Smooth muscle cell of the brain vasculature (primary cell): ENCODE data around the gene LRRC3.
"Not testable (repeated sequence)": the region's sequence is repeated elsewhere in the genome, so short reads cannot be mapped to it uniquely, and the experiment has no call there.

Experiments
- DNase-seq: peaks from one replicate; pipeline ENCODE4 v3.0.0-alpha.2; 2012; ENCODE audit warnings: low read depth, low spot score

LRRC3 gene

DNA sequence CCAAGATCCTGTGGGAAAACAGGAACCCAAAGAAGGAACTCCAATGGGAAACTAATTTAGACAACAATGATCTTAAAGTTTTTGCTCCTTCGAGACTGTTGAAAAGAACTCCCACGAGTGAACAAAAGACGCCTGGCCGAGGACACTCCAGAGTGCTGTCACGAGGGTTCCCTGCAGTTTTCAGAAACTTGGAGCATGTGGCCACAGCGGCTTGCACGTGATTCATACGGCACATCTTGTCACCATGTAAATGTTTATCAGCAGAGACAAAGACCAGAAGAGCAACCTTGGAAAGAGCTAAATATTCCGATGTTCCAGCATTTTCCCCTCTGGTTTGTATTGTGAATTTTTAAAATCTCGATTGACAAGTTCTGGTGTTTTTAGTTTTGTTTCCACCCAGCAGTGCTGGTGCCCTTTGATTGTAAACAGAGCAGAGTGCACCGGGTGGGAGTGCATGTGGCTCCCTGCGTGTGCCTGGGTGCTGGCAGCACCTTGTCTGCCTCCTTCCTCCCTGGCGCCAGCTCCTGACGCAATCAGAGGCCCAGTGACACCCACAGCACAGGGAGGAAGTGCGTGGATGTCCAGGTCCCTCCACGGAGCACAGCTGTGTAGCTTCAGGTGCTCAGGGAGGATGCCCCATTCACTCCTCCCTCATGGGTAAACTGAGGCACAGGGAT, 23.0 kb downstream of the LRRC3 start:
- DNase-seq: no peak

DNA sequence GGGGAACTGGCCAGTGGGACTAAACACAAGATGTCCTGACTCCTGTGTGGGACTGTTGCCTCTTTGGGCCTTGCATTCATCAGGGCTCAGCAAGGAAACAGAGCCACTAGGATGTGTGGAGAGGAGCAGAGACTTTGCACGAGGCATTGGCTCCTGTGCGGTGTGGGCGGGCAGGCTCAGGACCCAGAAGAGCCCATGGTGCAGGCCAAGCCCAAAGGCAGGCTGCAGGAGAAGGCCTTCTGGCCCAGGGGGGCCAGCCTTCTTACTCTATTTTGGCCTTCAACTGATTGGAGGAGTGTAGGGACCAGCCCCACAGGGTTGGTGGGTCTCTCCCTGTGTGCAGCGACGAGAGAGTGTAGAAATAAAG, 23.5 kb downstream of the LRRC3 start:
- DNase-seq: no peak

DNA sequence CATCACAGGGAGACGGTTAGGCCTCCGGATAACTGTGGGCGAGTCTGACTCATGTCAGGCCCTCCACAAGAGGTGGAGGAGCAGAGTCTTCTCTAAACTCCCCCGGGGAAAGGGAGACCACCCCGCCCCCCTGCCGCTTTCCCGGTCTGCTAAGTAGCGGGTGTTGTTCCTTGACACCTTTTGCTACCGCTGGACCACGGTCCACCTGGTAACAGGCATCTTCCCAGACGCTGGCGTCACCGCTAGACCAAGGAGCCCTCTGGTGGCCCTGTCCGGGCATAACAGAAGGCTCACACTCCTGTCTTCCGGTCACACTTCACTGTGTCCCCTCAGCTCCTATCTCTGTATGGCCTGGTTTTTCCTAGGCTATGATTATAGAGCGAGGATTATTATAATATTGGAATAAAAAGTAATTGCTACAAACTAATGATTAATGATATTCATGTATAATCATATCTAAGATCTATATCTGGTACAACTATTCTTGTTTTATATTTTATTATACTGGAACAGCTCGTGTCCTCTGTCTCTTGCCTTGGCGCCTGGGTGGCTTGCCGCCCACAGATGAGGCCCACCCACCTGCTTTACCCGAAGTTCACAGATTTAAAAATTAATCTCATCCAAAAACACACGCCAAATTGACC, 24.4 kb downstream of the LRRC3 start:
- not testable (repeated sequence) for DNase-seq

DNA sequence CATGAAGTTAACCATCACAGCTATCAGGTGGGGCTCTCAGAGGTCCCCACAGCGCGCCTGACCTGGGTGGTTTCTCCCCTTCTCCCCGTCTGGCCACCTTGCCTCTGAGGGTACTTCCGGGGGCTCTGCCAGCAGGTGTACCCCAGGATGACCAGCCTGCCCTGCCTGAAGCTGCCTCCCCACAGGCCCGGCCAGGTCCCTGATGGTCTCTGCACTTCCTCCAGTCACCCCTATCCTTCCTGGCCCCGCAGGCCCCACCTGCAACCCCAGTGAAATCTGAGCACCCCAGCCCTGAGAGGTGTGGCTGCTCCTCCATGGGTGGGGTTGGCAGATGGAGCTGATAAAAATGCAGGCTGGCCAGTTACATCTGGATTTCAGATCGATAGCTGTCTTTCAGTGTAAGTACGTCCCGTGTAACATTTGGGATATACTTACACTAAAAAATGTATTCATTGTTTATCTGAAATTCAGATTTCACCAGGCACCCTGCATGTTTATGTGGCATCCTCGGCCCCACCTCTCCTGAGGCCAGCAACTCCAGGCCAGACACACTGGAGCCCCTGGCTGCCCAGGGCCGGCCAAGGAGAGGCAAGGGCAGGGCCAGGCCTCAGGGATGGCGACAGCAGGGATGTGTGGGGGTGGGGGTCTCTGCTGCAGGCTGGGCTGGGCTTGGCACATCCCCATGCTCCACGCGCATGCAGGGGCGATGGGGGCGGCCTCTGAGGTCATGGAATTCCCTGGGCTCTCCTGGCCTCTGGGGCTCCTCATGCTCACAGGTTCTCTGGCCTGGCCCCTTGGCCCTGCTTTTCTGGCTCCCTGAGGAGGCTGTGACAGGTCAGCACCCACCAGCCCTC, 25.1 kb downstream of the LRRC3 start:
- DNase-seq: no peak

DNA sequence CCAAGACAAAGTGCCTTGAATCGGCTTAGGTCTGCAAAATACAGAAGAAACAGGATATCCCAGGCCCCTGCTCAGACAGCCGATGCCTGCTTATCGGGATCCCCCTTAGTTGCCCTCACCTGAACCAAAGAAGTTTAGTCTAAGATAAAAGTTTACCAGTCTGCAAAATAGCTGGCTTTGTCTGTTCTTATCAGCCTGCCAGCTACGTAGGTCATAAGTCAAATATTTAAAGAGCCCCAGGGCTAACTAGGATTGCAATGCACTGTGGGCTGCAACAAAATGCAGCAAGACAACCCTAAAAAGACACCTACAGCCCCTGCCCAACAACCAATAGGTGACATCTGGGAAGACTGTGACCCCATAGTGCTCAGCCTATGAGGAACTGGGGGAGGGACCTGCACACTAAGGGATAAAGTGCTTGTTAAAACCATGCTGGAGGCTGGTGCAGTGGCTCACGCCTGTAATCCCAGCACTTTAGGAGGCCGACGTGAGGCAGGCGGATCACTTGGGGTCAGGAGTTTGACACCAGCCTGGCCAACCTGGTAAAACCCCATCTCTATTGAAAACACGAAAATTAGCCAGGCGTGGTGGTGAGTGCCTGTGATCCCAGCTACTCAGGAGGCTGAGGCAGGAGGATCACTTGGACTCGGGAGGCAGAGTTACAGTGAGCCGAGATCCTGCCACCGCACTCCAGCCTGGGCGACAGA, 27.4 kb downstream of the LRRC3 start:
- DNase-seq: no peak

DNA sequence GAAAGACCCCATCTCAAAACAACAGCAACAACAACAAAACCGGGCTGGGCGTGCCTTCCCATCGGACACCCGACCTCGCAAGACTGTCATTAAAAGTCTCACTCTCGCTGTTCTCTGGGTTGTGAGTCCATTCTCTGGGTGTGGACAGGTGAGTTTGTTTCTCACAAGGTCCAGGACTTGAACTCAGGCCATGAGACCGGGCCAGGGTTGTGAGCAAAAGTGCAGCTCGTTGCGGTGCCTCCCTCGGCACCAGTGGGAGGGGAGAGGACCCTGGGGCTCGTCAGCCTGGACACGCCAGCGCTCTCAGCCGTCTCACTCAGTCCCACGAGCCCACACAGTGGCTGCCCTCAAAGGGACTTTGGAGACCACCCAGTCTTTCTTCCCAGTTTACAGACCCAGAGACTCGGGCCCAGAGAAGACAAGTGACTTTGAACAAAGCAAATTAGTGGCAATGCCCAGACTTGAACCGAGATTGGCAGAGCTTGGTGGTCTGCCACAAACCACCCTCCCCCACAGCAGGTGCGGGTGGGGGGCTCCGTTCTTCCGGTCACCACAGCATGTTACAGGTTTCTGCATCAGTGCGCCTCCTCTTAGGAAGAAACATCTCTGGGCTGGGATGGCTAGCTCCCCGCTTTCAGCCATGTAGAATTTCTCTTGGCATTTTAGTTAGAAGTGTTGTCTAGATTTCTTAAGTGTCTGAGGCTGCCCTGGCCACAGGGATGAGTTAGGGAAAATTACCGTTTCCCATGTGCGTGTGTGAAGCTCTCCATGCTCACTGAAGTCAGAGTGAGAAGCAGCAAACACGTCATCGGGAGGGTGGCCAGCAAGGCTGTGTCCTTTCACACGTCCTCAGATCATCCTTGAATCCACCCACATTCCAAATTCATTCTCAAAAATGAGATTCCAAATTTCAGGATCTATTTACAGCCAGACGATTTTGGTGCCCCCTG, 28.3 kb downstream of the LRRC3 start:
- no peak for DNase-seq

DNA sequence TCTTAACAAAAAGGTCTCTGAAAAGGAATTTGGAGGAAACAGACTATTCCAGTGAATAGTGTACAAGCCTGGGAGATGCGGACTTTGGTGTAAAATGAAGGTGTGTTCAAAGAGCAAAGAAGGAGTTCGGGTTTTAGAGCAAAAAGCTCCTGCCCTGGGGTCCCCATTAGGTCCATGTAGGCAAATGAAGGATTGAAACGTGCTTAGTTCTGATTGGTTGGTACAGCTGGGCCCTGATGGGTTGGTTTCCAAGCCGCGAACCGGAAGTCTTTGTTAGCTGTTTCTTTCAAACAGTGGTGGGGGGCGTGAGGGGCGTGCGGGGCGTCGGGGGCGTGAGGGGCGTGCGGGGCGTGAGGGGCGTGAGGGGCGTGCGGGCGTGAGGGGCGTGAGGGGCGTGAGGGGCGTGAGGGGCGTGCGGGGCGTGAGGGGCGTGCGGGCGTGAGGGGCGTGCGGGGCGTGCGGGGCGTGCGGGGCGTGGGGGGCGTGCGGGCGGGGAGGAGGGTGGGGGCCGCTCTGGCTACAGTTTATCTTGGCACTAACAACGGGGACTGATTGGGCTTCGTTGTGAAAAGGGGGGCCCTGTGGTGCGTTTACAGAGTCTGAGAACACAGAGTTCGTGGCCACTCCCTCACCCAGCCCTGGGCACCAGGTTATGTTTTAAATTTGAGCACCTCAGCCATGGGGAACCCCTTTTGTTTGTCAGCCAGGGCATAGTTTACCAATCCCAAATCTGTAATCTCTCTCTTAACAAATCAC, 29.4 kb downstream of the LRRC3 start:
- DNase-seq: no peak

DNA sequence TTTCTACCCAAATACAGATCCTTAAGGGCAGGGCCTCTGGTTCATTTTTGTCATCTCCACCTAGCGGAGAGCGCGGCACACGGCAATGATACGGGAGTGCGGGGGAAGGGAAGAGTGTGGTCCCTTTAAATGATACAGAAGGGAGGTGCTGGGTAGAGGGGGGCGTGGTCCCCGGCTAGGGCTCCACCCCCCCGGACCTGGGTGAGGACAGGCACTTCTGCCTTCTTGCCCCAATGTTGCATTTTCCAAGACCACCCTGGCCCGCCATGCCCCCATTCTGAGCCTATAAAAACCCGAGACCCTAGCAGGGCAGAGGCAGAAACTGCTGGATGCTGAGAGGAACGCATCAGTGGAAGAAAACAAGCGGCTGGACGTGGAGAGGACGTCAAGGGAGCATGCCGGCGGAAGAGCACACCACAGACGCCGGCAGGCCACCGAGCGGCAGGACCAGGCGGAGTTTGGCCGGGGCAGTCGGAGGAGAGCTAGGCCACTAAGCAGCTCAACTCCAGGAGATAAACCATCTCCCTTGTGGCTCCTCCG, 30.0 kb downstream of the LRRC3 start:
- DNase-seq: no peak

DNA sequence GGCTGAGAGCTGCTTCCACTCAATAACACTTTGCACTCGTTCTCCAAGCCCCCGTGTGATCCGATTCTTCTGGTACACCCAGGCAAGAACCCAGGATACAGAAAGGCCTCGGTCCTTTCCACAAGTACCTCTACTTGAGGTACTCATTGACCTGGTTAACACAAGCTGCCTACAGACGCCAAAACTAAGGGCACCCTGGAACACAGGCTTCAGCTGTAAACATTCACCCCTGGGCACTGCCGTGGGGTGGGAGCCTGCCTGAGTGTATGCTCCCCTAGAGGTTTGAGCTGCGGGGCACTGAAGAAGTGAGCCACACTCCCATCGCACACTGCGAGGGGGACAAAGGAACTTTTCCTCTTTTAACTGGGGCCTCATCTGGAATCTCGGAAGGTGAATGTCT, 30.5 kb downstream of the LRRC3 start:
- DNase-seq: no peak

DNA sequence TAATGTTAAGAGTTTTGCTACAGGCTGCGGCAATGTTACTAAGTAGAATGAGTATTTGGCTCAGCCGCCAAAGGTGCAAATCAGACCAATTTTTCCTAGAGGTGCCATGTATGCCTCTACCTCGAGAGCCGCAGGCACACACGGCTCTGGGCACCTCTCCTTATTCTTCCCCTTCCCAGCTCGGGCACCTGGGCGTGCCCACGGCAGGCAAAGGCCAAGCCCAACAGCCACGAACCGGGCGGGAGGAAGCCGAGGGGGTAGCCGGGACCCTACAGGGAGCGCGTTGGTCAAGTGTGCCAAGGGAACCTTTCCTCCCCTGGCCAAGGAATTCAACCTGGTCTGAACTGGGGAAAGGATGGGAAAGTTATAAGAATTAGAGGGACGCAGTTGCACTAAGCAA, 31.0 kb downstream of the LRRC3 start:
- DNase-seq: no peak

DNA sequence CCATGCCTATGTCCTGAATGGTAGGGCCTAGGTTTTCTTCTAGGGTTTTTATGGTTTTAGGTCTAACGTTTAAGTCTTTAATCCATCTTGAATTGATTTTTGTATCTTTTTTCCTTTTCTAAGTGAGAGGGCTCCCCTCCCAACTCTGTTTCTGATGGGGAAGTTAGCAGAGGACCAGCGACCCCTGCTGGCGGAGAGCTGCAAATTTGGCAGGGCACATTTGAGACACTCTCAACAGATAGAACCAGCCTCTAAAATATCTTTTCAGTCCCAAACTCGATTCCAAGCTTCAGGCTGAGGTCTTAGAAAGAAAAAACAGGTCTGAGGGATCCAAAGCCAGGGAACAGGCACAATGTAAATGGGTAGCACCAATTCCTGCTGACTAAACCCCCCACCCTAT, 32.5 kb downstream of the LRRC3 start:
- no peak for DNase-seq

DNA sequence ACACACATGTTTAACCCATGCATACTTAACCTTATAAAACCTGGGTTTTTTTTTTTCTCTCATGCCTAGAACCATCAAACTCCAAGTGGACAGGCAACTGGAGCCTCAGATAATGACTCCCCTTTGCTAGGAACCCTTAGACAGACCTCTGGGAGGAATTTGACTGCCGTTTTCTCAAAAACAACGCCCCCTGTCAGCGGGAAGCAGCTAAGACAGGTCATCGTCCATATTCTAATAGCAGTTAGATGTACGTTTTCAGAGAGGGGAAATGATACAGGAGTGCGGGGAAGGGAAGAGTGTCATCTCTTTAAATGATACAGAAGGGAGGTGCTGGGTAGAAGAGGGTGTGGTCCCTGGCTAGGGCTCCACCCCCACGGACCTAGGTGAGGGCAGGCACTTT, 34.7 kb downstream of the LRRC3 start:
- DNase-seq: no peak

DNA sequence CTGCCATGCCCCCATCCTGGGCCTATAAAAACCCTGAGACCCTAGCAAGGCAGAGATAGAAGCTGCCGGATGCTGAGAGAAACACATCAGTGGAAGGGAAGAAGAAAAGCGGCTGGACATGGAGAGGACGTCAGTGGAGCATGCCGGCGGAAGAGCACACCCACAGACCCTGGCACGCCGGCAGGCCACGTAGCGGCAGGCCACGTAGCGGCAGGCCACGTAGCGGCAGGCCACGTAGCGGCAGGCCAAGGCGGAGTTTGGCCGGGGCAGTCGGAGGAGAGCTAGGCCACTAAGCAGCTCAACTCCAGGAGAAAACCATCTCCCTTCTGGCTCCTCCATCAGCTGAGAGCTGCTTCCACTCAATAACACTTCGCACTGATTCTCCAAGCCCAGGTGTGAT, 35.1 kb downstream of the LRRC3 start:
- no peak for DNase-seq

DNA sequence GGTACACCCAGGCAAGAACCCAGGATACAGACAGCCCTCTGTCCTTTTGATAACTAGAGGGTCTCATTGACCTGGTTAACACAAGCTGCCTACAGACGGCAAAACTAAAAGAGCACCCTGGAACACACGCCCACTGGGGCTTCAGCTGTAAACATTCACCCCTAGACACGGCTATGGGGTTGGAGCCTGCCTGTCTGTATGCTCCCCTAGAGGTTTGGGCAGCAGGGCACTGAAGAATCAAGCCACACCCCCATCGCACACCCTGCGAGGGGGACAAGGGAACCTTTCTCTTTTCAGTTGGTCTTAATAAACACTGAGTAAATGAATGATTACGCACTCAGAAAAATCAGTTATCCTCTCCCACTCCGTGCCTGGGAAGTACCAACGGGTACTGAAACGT, 35.5 kb downstream of the LRRC3 start:
- DNase-seq: no peak

DNA sequence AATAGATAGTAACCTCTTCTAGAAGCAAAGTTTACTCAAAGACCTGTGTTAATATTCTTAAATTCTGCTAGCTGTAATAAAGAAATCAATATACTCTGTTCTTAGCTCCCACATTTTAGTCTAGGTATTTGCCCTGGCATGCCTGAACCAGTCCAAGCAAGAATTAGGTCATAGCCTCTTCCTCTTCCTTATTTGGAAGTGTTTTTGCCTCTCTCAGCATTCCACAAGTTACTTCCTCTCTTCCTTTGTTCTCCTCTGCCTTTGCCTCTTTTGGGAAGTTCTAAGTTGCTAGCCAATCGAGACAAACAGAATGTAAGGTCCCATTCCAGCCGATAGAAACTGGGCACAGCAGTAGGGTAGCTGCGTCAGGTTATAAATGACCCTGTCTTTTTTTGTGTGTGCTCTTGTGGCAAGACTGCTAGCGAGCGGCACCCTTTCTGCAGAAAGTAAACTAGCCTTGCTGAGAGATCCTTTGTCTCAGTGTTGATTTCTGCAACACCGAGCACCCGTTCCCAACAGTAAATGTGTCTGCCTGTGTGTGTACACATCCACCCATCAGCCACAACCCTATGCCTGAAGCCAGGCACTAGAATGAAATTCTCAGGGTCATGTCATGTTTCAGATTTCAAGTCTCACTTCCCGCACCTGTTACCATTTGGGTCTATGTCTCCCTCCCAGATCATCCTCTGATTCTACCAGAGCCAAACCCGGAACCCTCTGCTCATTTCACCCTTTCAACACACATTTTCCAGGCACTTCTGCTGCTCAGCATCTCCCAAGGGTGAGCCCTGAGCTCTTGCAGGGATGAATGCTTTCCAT, 37.5 kb downstream of the LRRC3 start:
- DNase-seq: no peak

DNA sequence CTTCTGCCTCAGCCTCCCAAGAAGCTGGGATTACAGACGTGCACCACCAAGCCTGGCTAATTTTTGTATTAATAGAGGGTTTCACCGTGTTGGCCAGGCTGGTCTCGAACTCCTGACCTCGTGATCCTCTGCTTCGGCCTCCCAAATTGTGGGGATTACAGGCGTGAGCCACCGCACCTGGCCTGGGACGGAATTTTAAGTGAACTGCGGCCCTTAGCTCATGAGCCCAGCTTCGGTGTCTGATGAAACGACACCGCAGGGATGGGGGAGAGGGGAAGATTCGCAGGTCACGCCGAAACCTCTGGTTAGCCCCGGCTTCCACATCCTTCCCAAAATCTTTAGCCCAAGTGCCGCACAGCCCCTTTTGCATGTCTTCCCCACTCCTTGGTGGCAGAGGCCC, 39.1 kb downstream of the LRRC3 start:
- no peak for DNase-seq

DNA sequence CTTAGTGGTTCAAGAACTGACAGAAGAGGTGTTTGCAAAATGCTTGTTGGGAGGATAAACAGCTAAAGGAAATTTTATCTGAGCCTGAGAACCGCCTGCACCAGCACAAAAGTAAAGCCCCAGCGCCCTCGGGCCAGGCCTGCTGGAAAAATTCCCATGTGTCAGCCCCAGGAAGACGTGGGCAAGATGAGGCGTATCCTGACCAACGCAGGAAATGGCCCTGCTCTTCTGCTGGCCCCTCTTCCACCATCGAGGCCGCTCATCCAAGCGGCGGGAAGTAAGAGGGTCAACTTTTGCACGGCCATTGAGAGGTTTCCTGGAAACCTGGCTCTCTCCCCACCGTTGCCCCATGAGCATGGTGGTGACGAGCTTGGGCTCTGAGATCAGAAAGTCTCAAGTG, 39.6 kb downstream of the LRRC3 start:
- DNase-seq: no peak

DNA sequence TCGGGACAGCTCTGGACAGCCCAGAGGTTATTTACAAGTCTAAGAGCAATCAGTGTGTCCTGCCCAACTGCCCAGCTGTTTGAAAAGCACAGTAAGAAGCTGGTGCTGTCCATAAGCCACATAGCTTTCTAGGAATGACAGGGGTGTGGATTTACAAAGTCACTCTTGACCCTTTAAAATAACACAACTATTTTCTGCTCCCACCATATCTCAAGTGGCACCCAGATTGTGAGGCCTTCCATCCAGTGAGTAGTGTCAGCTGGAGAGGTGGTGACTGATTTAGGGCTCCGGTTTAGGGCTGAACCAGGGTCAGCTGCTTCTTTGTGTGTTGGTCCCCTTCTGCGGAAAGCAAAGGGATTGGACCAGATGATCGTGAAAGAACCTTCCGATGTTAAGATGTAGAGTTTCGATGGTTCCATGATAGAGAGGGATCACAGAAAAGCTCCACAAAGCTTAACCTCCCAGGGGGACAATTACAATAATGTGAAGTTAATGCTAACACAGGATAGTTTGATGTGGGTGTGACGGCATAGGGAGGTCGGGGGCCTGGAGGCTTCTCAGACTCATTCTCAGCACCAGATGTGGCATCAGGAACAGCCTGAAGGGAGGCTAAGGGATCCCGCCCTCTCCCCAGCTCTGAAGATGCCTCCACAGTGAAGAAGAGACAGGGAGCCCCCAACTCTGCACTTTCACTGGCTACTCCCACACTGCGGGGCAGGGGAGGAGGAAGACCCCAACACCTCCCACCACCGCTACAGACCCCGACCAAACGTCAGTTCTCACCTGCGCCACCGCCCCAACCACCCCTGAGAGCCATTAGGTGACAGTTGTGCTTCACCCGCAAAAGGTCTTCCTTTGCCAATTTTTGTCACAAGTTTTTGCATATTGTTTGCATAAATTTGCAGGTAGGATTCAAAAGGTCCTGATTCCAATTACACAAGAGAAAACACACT, 40.6 kb downstream of the LRRC3 start:
- DNase-seq: no peak
